Sigmoid colon (tissue), 4 donors: Measurements from ENCODE around the gene DOCK8.

Experiments
- POLR2A ChIP-seq, 2 donors: fragments of 450-650 bp; IDR thresholded peaks; one replicate each; pipeline ENCODE4 v1.6.1; 2016; ENCODE audit warnings: antibody characterized with exemption in 2 of 2, mild to moderate bottlenecking in 2 of 2, moderate library complexity in 2 of 2
- POLR2AphosphoS5 ChIP-seq, 4 donors: sonication (generic); formaldehyde crosslinking; IDR thresholded peaks; one replicate each; pipeline ENCODE4 v1.6.1; 2017; ENCODE audit warnings: antibody characterized with exemption in 4 of 4
- TF ChIP-seq, protein P1 (sequence below), 4 experiments: fragments of 450-650 bp in 3 of 4; fragments of 200-600 bp in 1 of 4; IDR thresholded peaks; one replicate each; pipeline ENCODE4 v1.5.1; 2016 to 2019; ENCODE audit warnings: antibody characterized with exemption in 4 of 4, mild to moderate bottlenecking in 3 of 4, moderate library complexity in 2 of 4

DNA sequence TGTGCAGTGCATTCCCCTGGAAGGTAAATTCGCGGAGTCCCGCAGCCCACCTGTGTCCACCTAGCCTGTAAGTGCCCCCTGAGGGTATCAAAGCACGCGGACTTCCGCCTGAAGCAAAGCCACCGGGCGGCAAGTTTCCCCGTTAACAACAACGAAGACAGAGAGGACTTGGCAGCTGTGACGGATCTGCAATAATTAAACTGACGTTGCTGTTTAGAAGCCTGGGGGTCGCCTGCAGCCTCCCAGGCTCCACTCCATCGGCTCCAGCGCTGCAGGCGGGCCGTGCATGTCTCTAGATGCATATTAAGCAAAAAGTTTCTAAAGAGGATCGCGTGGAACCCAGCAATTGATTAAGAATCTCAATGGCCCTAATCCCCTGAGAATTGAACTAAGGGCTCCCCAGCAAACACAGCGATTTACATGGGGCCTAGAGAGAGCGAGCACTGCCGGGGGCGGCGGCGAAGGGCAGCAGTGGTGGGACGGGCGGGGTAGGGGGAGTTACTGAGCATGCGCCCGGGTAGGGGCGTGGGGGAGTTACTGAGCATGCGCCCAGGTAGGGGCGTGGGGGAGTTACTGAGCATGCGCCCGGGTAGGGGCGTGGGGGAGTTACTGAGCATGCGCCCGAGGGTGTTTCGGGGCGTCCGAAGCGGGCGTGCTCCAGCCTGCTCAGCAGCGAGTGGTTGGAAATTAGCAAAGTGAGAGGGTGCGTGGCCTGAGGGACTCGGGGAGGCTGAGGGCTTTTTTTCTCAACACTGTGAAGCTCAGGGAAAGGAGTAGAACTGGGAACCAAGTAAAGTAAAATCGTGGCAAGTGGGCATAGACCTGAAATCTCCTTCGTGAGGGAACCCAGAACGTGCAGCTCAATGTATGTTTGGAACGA, 255.2 kb downstream of the DOCK8 start:
- TF ChIP-seq, protein P1, sequence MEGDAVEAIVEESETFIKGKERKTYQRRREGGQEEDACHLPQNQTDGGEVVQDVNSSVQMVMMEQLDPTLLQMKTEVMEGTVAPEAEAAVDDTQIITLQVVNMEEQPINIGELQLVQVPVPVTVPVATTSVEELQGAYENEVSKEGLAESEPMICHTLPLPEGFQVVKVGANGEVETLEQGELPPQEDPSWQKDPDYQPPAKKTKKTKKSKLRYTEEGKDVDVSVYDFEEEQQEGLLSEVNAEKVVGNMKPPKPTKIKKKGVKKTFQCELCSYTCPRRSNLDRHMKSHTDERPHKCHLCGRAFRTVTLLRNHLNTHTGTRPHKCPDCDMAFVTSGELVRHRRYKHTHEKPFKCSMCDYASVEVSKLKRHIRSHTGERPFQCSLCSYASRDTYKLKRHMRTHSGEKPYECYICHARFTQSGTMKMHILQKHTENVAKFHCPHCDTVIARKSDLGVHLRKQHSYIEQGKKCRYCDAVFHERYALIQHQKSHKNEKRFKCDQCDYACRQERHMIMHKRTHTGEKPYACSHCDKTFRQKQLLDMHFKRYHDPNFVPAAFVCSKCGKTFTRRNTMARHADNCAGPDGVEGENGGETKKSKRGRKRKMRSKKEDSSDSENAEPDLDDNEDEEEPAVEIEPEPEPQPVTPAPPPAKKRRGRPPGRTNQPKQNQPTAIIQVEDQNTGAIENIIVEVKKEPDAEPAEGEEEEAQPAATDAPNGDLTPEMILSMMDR (IDR thresholded peaks at IDR 0.05) = no peak
- peak in 1 of 2 donors; percentile 27 for TF ChIP-seq POLR2A (IDR thresholded peaks at IDR 0.05)
- TF ChIP-seq POLR2AphosphoS5 (IDR thresholded peaks at IDR 0.05) = peak in 3 of 4 donors; percentile 32 to 76 (median 68)
